Smooth muscle cell (in vitro differentiated cells): ENCODE results near the gene RPTOR. TPM values are rescaled to one million over a fixed set of nuclear protein-coding genes. Genes with fewer than 3 reads are reported as not detected.
A peak's percentile ranks its signal among the peaks of the same experiment; 100 is the strongest.
"Not testable (repeated sequence)": the region's sequence is repeated elsewhere in the genome, so short reads cannot be mapped to it uniquely, and the experiment has no call there.

Source experiments
- DNase-seq: peaks from one replicate; lab custom pipeline; 2025; ENCODE audit not compliant: unreplicated experiment; lab: John Stamatoyannopoulos, UW
- H2AFZ ChIP-seq: fragments of 200-600 bp; sonication (generic); 2 replicates; pipeline ENCODE4 v1.6.0; 2016; ENCODE audit warnings: antibody characterized with exemption, low read depth, mild to moderate bottlenecking
- H3F3A ChIP-seq: fragments of 200-600 bp; sonication (generic); 2 replicates; pipeline ENCODE4 v1.6.0; 2017; ENCODE audit warnings: antibody characterized with exemption, low read depth
- H3K27ac ChIP-seq: fragments of 200-600 bp; sonication (generic); 2 replicates; pipeline ENCODE4 v1.5.1; 2016; ENCODE audit warnings: low read depth, mild to moderate bottlenecking
- H3K27me3 ChIP-seq: fragments of 200-600 bp; sonication (generic); 2 replicates; pipeline ENCODE4 v1.6.1; 2016; ENCODE audit warnings: low read depth, mild to moderate bottlenecking
- H3K36me3 ChIP-seq: fragments of 200-600 bp; sonication (generic); 2 replicates; pipeline ENCODE4 v1.5.1; 2016; ENCODE audit warnings: low read depth
- H3K4me1 ChIP-seq: fragments of 200-600 bp; sonication (generic); 2 replicates; pipeline ENCODE4 v1.5.1; 2016; ENCODE audit warnings: low read depth
- H3K4me2 ChIP-seq: fragments of 200-600 bp; sonication (generic); 2 replicates; pipeline ENCODE4 v1.6.0; 2016; ENCODE audit warnings: mild to moderate bottlenecking
- H3K4me3 ChIP-seq: fragments of 200-600 bp; sonication (generic); 2 replicates; pipeline ENCODE4 v1.5.1; 2016; ENCODE audit warnings: mild to moderate bottlenecking
- H3K79me2 ChIP-seq: fragments of 200-600 bp; sonication (generic); 2 replicates; pipeline ENCODE4 v1.6.0; 2016; ENCODE audit warnings: low read depth, mild to moderate bottlenecking
- H3K9ac ChIP-seq: fragments of 200-600 bp; sonication (generic); 2 replicates; pipeline ENCODE4 v1.6.0; 2016; ENCODE audit warnings: low read depth
- H3K9me3 ChIP-seq: fragments of 200-600 bp; sonication (generic); replicated peaks from 2 replicates; pipeline ENCODE4 v1.5.1; 2016; ENCODE audit warnings: low read depth
- H4K20me1 ChIP-seq: fragments of 200-600 bp; sonication (generic); 2 replicates; pipeline ENCODE4 v1.6.0; 2016; ENCODE audit warnings: low read depth
- CTCF ChIP-seq: fragments of 200-600 bp; sonication (generic); IDR thresholded peaks from 2 replicates; pipeline ENCODE4 v1.5.1; 2017; ENCODE audit warnings: borderline replicate concordance, mild to moderate bottlenecking, antibody characterized with exemption; ENCODE audit not compliant: insufficient read depth, poor library complexity, severe bottlenecking
- WGBS: methylation state at CpG from one replicate; pipeline ENCODE4 v1.1.7; 2016; ENCODE audit warnings: low lambda C conversion rate; 5-methylcytosine and 5-hydroxymethylcytosine counted together
- polyA plus RNA-seq: library from polyadenylated mRNA; unstranded; fragments of >200 nt; fragmentation: Nextera tagmentation; extraction: Ambion mirVana; gene quantifications from 2 replicates; pipeline ENCODE4 v1.2.1, GENCODE V29; 2016
- total RNA-seq: library from RNA; depleted of rRNA; stranded (reverse); fragments of >200 nt; gene quantifications from 2 replicates; pipeline ENCODE4 v1.2.3, GENCODE V29; 2014

Gene RPTOR
- total and polyA plus RNA-seq, 2 experiments from 2014 or later, result 10.6 to 12.2 TPM

- peak overlapping the region; percentile 83 for H3K27ac ChIP-seq
- H2AFZ ChIP-seq, result no peak overlapping the region
- peak overlapping the region; percentile 67 for H3K4me2 ChIP-seq
- peaks cover 6% of the 10 kb centered on the region for H3F3A ChIP-seq
- WGBS, result 95% methylated on average over 18 of the region's 18 CpGs
- H3K9me3 ChIP-seq, result no peaks in the 10 kb centered on the region
- H3K9ac ChIP-seq, result no peak overlapping the region
- peaks cover 2% of the 10 kb centered on the region for H4K20me1 ChIP-seq
- H3K27me3 ChIP-seq, result no peaks in the 10 kb centered on the region
- no peak for DNase-seq
- TF ChIP-seq CTCF, result no peak
- no peaks in the 10 kb centered on the region for H3K79me2 ChIP-seq
- H3K4me1 ChIP-seq, result peaks cover 14% of the 10 kb centered on the region
- no peaks in the 10 kb centered on the region for H3K36me3 ChIP-seq
- no peak overlapping the region for H3K4me3 ChIP-seq
Observed at GRCh38 chr17:80872501-80873306, 328.1 kb downstream of the RPTOR start.

GRCh38 chr17:80873307-80873951 is 328.8 kb downstream of the RPTOR start:
- no peaks in the 10 kb centered on the region for H3K36me3 ChIP-seq
- 40% methylated on average over 14 of the region's 14 CpGs for WGBS
- H3K27ac ChIP-seq, result peak overlapping the region; percentile 83
- peaks cover 2% of the 10 kb centered on the region for H4K20me1 ChIP-seq
- no peak overlapping the region for H2AFZ ChIP-seq
- no peak for TF ChIP-seq CTCF
- peaks cover 14% of the 10 kb centered on the region for H3K4me1 ChIP-seq
- H3K9ac ChIP-seq, result no peak overlapping the region
- H3F3A ChIP-seq, result peaks cover 6% of the 10 kb centered on the region
- H3K9me3 ChIP-seq, result no peaks in the 10 kb centered on the region
- no peaks in the 10 kb centered on the region for H3K79me2 ChIP-seq
- DNase-seq, result peak; percentile 5
- peak overlapping the region; percentile 67 for H3K4me2 ChIP-seq
- H3K4me3 ChIP-seq, result no peak overlapping the region
- no peaks in the 10 kb centered on the region for H3K27me3 ChIP-seq

- Histone ChIP-seq H2AFZ (no peak overlapping the region), H3K27ac (no peak overlapping the region), H3F3A (peaks cover 6% of the 10 kb centered on the region), H3K9ac (no peak overlapping the region), H3K9me3 (no peaks in the 10 kb centered on the region), H3K79me2 (no peaks in the 10 kb centered on the region), H3K4me2 (no peak overlapping the region), H3K27me3 (no peaks in the 10 kb centered on the region), H4K20me1 (peaks cover 2% of the 10 kb centered on the region), H3K4me1 (peaks cover 14% of the 10 kb centered on the region), H3K4me3 (no peak overlapping the region), H3K36me3 (no peaks in the 10 kb centered on the region)
- 98% methylated on average over 19 of the region's 19 CpGs for WGBS
- no peak for DNase-seq
- no peak for TF ChIP-seq CTCF
Observed at GRCh38 chr17:80874866-80875445, 330.3 kb downstream of the RPTOR start.

DNA sequence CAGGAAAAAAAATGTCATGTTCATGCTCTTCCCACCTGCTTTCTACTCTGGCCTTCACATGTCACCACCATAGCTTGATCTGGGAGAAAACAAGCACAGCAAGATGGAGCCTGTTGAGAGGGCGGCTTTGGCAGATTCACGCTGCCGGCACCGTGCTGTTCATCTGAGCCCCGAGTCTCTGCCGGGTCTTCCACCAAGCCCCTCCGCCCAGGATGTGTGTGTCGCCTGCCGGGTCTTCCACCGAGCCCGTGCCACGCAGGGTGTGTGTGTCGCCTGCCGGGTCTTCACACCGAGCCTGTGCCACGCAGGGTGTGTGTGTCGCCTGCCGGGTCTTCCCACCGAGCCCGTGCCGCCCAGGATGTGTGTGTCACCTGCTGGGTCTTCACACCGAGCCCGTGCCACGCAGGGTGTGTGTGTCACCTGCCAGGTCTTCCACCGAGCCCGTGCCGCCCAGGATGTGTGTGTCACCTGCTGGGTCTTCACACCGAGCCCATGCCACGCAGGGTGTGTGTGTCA is 330.9 kb downstream of the RPTOR start:
- not testable (repeated sequence) for H3K79me2 ChIP-seq, DNase-seq, H3F3A ChIP-seq, H2AFZ ChIP-seq, H3K36me3 ChIP-seq, H3K27me3 ChIP-seq, H3K9ac ChIP-seq, H4K20me1 ChIP-seq, H3K27ac ChIP-seq, H3K4me3 ChIP-seq, H3K4me2 ChIP-seq, H3K9me3 ChIP-seq
- WGBS, result 93% methylated on average over 27 of the region's 29 CpGs
- peaks cover 14% of the 10 kb centered on the region for H3K4me1 ChIP-seq

GRCh38 chr17:80876456-80876949 is 331.9 kb downstream of the RPTOR start:
- not testable (repeated sequence) for H3K27me3 ChIP-seq, H3K79me2 ChIP-seq, H3K27ac ChIP-seq, H3F3A ChIP-seq, H3K4me2 ChIP-seq, H3K4me3 ChIP-seq, H3K36me3 ChIP-seq, DNase-seq, H4K20me1 ChIP-seq, H3K9me3 ChIP-seq, H3K9ac ChIP-seq, H2AFZ ChIP-seq
- peaks cover 14% of the 10 kb centered on the region for H3K4me1 ChIP-seq
- WGBS, result 98% methylated on average over 30 of the region's 39 CpGs
